ENCODE data around the gene IQCE.

- no peak for TF ChIP-seq CTCF (IDR thresholded peaks at IDR 0.05)
- no peak for TF ChIP-seq POLR2A (IDR thresholded peaks at IDR 0.05)
- TF ChIP-seq POLR2AphosphoS5 (IDR thresholded peaks at IDR 0.05; ENCODE audit: insufficient read depth in 1 of 2, low read depth in 1 of 2): no peak
Measured at GRCh38 chr7:2511769-2512168, 47.0 kb upstream of the IQCE start.
